GM19035 (cell line): ENCODE results near the gene EXOC3.
"Not testable (repeated sequence)": the region's sequence is repeated elsewhere in the genome, so short reads cannot be mapped to it uniquely, and the experiment has no call there.

ENCODE experiments used
- ATAC-seq: cut with Tn5 transposase; IDR thresholded peaks from one replicate; pipeline ENCODE4 v1.9.1; 2021; ENCODE audit not compliant: unreplicated experiment

The EXOC3 gene

DNA sequence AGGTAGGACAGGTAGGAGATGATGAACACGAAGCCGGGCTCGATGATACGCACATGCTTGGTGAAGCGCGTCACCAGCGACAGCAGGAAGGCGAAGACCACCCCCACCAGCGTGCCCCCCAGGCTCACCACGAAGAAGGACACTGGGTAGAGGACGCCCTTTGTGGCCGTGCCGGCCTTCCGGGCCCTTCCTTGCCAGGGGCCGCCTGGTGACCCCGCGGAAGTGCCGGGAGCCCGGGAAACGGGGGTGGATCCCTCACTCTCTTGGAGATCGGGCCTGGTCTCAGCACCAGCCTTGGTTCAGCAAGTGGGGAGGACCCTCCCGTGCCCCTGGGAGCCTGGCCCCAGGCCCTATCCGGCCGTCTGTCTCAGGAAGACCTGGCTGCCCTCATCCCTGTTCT lies 41.6 kb downstream of the EXOC3 start:
- no peak for ATAC-seq

DNA sequence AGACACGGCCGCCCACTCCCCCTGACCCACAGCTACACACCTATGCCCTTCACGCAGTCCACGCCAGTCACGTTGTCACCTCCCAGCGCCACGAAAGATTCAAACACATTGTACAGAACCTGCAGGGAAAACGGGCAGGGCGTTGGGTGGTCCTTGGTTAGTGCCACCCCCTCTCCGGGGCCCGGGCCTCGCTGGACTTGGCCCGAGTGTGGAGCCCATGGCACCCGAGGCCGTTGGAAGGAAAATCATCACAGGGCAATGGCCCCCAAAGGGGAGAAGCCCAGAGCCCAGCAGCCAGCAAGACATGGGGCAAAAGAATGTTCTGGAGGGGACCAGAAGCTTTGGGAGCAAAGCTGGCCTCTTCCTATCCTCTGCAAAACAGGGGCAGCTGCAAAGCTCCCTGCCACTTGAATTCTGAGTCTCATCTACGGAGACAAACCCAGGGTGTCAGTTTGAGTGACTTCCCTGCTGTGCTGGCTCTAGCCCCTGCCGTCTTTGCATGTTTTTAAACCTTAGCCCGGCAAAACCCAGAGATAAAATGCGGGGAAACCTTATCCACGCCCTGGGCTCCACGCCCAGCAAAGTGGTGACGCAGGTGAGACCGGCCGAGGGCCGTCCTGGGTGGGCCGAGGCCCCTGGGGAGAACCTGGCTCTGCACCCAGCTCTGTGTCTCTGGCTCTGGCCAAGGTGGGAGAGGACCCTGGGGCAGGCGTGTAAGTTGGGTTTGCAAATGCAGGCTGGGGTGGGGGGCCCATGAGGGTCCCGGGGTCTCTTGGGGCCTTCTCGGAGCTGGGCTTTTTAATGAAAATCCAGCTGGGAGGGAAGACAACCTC lies 42.4 kb downstream of the EXOC3 start:
- ATAC-seq = no peak

DNA sequence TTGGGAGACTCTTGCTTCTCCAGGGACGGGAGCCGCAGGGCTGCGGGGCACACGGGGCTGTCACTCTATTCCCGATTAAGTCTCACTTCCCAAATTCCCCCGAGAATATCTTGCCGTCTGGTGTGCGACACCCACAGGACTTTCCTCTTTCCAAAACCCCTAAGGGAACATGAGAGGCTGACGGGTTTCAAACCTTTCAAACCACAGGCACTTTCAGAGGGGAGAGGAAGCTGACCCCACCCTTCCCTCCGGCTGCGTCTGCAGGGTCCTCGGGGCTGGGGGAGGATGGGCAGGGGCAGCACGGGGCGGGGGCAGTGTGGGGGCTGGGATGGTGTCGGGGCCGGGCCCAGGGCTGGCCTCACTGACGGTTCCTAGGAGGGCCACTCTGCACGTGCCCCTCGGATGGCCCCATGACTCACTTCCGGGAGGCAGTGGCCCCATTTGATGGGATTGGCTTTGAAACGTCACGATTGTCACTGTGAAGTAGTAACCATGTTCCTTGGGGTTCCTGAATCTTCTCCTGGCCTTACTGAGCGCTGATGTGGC lies 43.0 kb downstream of the EXOC3 start:
- no peak for ATAC-seq

DNA sequence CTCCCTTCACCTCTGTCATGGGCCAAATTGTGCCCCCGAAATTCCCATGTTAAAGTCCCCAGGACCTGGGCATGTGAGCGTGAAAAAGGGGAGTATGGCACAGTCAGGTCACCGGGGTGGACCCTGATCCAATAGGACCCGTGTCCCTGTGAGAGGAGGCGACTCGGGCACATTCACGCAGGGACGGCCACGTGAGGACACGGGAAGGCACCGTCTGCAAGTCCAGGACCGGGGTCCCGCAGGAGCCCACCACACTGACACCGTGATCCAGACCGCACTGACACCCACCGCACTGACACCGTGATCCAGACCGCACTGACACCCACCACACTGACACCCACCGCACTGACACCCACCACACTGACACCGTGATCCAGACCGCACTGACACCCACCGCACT lies 43.6 kb downstream of the EXOC3 start:
- not testable (repeated sequence) for ATAC-seq

DNA sequence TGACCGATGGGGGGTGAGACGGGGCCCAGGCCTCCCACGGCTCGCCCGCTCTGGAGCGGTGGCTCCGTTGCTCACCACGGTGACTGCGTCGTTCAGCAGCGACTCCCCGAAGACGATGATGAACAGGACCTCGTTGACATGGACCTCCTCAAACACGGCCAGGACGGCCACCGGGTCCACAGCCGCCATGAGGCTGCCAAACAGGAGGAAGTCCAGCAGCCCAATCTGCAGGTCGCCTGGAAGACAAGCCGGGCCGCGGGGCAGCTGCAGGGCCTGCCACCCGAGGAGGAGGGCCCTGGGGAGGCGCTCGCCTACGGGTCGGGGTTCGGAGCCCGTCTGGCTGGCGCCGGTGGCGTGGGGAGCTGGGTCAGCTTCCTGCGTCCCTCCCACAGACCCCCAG lies 45.3 kb downstream of the EXOC3 start:
- no peak for ATAC-seq

DNA sequence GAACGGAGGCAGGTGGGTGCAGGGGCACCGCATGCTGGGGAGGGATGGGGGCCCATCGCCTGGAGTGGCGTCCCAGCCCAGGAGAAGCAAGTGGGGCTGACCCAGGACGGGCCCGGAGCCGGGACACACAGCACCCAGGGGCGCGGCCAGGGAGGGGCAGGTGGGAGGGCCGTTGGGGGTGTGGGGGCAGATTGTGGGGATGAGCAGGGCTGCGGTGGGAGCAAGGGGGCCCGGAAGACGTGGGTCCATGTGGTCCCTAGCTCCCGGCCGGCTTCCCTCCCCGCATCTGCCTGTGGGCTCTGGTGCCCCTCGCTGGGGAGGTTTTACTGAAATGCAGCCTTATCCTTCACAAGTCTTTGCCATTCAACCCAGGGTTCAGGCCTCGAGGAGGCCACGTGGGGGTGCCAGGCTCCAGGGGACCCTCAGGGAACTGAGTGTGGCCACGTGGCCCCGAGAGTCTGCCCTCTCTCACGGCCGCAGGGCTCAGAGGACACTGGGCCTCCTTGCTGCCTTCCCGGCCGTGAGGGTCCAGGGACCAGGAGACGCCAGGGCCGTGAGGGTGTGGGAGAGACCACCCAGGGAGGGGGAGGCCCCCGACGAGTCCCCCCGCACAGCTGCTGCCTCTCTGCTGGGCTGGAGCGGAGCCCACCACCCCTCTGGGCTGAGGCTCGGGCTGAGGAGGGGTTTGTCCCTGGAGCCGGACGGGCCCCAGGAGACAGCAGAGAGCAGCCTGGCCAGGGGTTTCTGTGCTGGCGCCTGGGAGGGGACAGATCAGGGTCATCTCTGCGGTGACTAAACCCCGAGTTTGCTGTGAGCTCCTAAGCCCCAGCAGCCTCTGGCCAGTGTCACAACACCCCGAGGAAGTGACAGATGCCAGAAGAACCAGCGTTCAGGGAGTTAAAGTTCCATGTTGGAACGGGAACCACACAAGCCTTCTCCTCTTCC lies 46.0 kb downstream of the EXOC3 start:
- ATAC-seq = no peak

DNA sequence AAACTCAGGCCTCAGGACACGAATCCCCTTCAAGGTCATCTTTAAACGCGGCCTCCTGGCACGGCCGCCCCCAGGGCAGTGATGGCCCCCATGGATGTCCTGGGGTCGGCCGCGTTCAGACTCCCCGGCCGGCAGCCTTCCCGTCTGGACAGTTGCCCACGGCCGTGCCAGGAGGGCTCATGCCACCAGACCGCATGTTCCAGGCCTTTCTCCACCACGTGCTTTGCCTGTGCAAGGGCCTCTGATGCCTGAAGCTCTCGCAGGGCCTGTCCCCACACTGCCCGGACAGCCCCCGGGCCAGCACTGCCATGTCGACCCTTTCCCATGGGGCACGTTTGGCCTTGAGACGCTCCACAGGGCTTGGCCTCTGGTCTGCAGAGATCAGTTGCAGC lies 46.7 kb downstream of the EXOC3 start:
- no peak for ATAC-seq

DNA sequence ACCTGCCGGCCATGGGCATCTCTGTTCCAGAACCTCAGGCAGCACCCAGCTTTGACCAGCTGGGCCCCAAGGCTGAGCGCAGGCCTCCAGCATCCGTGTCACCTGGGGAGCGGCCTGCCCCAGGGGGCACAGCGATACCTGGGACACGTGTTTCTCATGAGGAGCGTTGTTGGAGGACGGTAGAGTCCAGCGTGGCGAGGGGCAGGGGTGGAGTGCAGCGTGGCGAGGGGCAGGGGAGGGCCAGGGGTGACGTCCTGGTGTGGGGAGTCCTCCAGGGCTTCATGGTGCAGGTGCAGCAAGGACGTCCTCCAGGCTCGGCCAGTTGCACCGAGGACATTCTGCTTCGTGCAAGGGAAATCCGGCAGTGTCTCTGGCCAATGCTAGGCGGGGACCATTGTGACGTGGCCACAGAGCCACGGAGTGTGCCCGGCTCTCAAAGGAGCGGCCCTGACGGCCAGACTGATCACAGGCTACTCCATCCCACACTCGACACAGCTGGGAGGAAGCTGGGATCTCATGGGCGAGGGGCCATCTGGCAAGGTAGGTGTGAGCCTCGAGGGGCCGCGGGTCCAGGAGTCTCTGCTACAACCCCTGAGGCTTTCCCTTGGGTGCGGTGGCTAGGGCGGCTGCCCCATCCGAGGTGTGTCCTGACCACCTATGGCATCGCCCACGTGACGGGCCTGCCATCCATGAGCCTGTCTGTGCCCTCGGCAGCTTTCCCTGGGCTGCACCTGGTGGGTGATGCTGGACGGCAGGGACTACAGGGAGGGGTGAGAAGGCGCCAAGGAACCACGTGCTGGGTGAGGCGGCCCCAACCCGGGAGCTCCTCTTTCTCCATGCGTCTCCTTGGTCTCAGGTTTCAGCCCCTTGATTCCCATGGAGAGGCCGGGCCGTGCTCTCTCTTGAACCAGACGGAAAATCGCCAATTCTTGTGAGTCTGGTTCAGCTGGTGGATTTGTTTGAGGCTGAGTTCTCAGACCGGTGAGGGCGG lies 47.4 kb downstream of the EXOC3 start:
- no peak for ATAC-seq

DNA sequence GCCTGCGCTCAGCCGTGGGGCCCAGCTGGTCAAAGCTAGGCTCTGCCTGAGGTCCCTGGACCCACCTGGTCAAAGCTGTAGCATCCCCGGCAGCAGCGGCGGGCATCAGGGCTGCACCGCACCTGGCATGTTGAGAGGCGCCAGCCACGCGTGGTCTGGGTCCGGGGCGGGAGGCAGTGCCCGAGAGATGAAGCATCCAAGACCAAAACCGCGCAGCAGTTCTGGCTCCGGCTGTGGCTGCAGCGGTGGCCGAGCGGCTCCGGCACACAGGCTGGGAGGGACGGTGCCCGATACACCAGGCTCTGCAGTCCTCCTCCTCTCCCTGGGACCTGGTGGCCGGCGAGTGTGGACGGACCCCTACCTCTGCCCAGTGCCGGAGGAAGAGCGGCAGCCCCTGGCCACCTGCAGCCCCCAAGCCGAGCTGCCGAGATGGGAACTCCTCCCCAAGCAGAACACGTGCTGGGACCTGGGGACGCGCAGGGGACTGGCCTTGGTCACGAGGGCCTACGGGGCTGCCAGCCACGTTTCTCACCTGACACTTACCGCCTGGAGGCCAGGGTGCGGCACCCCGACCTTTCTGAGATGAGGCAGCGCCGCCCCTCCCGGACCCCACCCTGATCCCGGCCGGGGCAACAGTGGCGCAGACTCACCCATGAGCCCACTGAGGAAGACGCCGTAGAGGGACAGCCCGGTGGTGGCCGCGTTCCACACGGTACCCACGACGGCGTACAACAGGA lies 48.3 kb downstream of the EXOC3 start:
- no peak for ATAC-seq

DNA sequence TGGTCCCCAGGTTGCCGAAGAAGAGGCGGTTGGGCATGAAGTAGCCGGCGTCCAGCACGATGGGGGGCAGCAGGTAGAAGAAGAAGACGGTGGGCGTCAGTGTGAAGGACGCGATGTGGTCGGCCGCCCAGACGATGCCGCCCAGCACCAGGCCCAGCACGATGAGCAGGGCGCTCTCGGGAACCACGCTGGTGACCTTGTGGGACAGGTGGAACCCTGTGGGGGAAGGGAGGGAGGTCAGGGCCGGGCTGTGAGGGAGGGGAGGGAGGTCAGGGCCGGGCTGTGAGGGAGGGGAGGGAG lies 48.8 kb downstream of the EXOC3 start:
- ATAC-seq = no peak

DNA sequence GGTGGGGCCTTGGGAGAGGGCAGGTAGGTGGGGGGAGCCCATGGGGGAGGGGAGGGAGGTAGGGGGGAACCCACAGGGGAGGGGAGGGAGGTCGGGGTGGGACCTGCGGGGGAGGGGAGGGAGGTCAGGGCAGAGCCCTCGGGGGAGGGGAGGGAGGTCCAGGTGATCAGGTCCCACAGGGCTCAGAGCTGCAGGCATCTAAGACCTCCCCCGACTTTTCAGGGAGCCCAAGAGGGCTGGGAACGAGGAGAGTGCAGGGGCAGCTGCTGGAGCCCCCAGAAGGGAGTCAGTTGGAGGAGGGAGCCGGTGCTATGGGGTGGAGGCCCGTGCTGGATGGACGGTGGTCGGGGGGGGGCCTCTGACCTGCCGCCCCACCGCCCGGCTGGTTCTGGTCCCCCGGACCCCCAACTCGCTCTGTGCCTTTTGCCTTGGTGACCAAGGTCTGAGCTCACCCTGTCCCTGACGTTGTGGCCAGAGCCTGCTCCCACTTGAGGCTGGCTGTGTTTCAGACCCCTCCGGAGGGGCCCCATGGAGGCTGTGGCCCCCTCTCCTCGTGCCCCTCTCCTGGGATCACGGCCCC lies 49.4 kb downstream of the EXOC3 start:
- ATAC-seq = no peak

DNA sequence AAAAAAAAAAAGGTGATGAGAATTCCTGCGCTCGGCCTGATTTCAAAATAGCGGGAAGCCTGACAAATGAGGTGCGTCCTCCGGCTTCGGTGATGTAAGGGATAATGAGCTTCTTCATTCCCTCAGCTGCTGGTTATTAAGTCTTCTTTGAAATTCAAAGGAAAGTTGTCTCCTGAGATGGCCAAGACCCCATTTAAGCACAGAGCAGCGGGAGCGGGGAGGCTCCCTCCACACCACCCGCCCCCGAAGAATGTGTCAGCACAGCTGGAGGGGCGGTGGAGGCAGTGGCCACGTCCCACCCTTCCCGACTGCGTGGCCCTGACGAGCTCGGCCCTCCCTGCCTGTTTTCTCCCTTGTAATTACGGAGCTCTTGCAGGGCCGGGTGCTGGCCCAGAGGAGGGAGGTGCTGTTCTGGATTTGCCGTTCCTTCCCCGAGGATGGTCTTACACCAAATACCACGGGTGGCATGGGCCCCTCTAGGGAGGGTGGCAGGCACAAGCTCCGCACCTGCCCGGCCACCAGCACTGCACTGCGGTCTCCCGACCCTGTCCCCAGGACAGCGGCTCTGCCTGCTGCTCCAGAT lies 50.2 kb downstream of the EXOC3 start:
- ATAC-seq = no peak

DNA sequence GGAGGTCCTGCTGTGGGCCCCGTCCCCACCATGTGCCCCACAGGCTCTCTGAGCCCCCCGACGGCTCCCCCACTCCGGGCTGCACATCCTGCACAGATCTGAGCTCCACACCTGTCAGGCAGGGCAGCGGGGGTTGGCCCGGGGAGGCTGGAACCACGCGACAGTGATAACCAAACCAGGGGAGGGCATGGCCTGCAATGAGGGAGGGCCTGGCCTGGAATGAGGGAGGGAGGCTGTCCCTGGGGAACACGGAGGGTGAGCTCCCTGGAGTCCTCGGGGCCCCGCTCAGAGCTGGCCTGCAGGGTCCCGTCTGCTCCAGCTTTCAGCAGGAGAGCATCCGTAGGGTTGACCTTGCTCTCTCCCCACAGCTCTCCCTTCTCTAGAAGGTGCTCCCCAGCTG lies 50.8 kb downstream of the EXOC3 start:
- no peak for ATAC-seq

DNA sequence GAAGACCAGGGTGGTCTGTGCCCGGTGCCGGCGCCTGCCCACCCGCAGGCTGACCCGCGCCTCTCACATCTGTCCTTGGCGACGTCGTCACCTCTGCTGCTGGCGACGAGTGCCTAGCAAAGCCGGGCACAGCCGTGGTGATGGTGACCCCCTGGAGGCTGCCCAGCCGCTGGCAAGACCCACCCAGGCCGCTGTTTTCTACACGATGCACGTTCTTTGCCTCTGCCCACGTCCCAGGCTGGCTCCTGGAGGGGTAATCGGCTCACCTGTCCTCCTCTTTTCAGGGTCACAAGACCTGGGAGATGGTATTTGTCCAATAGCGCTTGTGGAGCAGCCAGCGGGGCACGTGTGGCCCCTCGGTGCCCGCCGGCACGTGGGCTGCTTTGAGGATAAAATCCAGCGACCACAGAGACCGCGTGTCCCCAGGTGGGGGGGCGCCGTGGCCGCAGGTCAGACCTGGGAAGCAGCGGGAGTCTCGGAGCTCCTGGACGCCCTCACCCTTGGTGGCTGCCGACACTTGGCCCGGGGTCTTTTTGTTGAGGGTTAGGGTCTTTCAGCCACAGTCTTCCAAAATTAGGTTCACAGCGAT lies 51.8 kb downstream of the EXOC3 start:
- no peak for ATAC-seq

DNA sequence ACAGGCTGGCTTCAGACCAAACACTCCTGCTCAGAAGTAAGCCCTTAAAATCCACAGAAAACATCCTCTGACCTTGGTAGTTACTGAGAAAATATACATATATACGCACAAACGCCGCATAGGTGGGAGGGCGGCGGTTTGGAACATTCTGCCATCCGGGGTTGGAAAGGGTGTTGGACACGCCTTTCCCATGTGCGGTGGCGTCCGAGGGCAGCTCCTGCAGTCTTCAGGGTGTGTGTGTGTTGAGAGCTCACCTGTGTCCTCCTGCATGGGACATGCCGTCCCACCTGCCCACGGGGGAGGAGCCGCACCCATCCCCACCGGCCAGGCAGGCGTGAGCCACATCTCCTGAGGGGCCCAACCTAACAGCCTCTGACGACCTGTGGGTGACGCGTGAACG lies 53.1 kb downstream of the EXOC3 start:
- no peak for ATAC-seq

DNA sequence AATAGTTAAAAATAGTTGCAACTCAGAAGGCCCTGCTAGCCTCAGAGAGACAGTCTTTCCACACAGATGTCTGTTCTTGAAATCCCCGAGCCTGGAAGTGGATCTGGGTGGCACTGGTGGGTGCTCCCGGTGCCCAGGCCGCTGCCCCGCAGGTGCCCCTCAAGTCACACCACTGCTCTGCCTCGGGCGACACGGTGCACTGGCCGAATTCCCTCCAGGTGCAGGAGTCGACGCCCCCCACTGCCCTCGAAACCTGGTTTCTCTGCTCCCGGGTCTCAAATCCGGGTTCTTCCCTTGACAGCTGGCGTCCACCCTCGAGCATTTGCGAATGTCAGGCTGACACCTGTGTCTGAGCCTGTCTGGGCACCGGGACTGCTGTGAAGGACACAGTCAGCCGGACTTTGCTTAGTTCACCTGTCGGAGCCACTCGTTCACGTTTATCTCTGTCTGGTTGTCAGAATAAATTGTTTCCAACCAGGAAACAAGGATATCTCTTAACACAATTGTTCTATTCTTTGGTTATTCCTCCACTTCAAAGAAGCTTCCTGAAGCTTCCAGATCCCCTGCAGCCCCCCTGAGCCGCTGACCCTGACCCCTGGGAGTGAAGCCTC lies 54.2 kb downstream of the EXOC3 start:
- no peak for ATAC-seq

DNA sequence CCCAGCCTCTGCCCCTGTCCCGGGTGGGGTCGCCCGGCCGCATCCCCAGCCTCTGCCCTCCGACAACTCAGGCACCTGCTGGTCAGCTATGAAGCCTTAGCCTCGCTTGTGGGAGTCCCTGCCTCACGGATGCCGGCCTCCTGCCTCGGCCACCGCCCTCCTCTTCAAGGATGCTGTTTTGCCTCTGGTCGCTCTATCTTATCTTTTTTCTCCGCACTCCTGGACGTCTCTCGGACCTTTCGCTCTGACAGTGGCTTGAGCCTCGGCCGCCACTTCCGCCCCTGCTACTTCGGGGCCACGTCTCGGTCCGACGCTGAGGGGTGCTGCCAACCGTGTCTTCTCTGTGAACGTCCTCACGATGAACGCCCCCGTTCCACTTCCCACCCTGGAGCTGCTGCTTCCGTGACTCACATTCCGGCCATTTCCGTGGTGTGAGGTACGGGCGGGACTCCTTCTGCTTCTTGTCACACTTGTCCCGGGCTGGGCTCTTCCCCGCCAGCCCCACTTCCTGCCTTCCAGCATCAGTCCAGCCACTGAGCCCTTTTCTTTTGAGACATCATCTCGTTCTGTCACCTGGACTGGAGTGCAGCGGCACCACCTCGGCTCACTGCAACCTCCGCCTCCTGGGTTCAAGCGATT lies 55.0 kb downstream of the EXOC3 start:
- no peak for ATAC-seq
